GM18951 (cell line): Measurements from ENCODE around the gene FLNC.

Source experiments
- POLR2A ChIP-seq: IDR thresholded peaks from 4 replicates; pipeline ENCODE4 v1.6.1; 2011; ENCODE audit warnings: mild to moderate bottlenecking; ENCODE audit not compliant: insufficient read length, insufficient read depth; ENCODE audit errors: extremely low read depth
- in situ Hi-C: fragments of 300-500 bp; cut with MboI; formaldehyde crosslinking; loops from one replicate; pipeline ENCODE4 v1.12.0; 2022; ENCODE audit warnings: low sequenced_read_pairs, mixed read lengths, inconsistent platforms; ENCODE audit not compliant: unreplicated experiment

Gene FLNC

GRCh38 chr7:128848289-128849155 is 18.3 kb downstream of the FLNC start:
- in situ Hi-C loops, result no loop called here
- TF ChIP-seq POLR2A, result no peak

DNA sequence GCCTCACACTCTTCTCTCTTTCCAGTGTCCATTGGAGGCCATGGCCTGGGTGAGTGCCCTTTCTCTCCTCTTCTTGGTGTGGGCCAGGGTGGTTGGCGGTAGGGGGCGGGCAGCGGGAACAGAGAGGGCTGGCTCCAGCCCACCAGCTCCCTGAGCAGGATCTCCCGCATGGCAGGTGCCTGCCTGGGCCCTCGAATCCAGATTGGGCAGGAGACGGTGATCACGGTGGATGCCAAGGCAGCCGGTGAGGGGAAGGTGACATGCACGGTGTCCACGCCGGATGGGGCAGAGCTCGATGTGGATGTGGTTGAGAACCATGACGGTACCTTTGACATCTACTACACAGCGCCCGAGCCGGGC is 18.9 kb downstream of the FLNC start:
- TF ChIP-seq POLR2A, result no peak
- in situ Hi-C loops, result no loop called here

GRCh38 chr7:128849804-128850490 is 19.7 kb downstream of the FLNC start:
- in situ Hi-C loops, result no loop called here
- no peak for TF ChIP-seq POLR2A

- in situ Hi-C loops, result no loop called here
- no peak for TF ChIP-seq POLR2A
Measured at GRCh38 chr7:128852537-128853254, 22.5 kb downstream of the FLNC start.

GRCh38 chr7:128853799-128854198 is 23.6 kb downstream of the FLNC start:
- in situ Hi-C loops, result no loop called here
- no peak for TF ChIP-seq POLR2A

DNA sequence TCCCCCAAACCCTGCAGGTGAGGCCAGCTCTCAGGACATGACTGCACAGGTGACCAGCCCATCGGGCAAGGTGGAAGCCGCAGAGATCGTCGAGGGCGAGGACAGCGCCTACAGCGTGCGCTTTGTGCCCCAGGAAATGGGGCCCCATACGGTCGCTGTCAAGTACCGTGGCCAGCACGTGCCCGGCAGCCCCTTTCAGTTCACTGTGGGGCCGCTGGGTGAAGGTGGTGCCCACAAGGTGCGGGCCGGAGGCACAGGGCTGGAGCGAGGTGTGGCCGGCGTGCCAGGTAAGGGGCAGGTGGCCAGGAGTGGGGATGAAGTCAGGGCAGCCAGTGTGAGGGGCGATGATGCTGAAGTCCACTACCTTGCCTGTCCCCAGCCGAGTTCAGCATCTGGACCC is 24.2 kb downstream of the FLNC start:
- in situ Hi-C loops, result no loop called here
- no peak for TF ChIP-seq POLR2A

- no peak for TF ChIP-seq POLR2A
- in situ Hi-C loops, result no loop called here
Measured at GRCh38 chr7:128855559-128855958, 25.4 kb downstream of the FLNC start.

DNA sequence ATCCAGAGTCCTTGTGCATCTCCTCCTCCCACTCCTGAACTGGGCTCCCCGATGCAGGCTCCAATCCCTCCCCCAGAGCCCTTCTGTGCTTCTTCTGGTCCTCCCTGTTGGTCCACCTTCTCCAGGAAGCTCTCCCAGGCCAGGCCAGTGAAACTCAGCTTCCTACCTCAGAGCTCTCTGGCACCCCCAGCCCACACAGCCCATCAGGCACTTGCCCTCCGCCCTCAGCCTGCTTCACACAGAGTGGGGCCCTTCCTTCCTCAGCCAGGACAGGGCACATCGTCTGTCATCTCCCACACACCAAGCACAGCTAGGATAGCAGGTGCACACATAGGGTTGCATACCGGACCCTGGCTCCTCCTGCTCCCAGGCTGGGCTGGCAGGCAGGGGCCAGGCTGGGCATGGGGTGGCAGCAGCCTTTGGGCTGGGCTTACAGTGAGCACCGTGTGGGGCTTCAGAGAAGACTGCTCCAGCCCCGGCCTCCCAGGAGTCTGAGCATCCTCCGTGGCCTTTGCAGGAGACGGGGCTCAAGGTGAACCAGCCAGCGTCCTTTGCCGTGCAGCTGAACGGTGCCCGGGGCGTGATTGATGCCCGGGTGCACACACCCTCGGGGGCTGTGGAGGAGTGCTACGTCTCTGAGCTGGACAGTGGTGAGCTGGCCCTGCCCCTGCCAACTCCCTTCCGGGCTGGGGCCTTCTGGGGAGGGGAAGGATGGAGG is 26.0 kb downstream of the FLNC start:
- no peak for TF ChIP-seq POLR2A
- in situ Hi-C loops, result no loop called here

DNA sequence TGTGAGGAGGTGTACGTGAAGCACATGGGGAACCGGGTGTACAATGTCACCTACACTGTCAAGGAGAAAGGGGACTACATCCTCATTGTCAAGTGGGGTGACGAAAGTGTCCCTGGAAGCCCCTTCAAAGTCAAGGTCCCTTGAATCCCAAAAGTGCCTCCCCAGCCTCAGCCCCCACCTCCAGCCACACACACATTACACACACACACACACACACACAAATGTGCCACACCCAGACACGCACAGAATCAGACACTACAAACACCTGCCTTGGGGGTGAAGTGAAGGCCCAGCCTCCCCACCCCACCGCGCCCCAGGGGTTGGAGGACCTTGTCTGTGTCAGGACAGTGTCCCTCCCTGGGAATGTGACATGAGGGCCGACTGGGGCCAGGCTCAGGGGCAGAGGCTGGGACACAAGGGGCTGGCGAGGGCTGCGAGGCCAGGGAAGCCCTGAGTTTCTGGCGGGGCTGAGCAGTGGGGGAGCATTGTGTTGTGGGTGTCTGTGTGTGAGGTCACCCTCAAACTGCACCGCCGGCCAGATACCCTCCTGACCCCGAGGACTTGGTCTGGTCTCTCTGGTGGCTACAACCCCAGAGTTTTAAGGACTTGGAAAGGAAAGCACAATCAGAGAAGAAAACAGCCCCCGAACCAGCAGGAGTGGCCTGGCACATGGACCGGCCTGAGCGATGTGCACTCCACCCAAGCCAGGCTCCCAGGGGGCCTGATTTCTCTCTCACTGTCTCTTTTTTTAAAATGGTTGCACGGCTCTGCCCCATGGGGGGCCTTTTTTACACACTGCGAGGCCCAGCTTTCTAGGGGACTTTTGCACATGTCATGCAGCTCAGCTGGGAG is 28.4 kb downstream of the FLNC start:
- no peak for TF ChIP-seq POLR2A
- in situ Hi-C loops, result no loop called here

- TF ChIP-seq POLR2A, result no peak
- in situ Hi-C loops, result no loop called here
Measured at GRCh38 chr7:128859232-128860157, 29.3 kb downstream of the FLNC start.
